HG03103 (cell line): ENCODE data around the gene MS4A13.
"Not testable (repeated sequence)": the region's sequence is repeated elsewhere in the genome, so short reads cannot be mapped to it uniquely, and the experiment has no call there.

ENCODE experiments used
- ATAC-seq: cut with Tn5 transposase; IDR thresholded peaks from one replicate; pipeline ENCODE4 v1.9.1; 2021; ENCODE audit warnings: low read depth; ENCODE audit not compliant: unreplicated experiment

Gene MS4A13

DNA sequence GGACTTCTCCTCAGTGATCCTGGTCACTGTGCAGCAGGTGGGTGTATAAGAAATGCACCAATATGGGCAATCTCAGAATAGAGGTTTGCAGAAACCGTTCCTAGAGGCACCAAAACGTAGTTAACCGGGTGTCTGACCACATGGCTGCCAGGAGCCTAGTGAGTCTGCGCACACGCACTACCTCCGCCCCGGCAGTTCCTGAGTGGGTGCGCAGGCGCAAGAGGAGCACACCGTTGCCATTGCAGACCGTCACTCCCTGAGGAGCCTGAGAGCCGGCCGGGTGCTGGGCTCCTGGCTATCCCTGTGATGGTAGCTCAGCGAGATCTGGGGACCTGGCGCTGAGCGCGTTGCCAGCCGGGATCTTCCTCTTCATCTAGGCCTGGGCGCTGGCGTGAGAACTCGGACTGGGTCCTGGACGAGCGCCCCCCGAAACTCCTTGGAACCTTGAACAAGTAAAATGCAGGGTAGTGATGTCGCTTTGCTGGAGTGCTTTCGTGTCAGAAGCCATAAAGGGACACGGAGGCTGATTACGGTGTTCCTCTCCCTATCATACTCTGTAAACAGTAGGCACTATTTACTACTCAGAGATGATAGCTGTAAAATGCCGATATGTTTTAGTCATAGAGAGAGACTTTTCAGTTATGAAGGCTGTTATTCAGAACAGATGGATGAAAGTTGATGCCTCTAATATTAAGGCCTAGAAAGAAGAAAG lies at the start of gene MS4A13:
Gene MS4A13, plus strand, starts transcription at position 249 of the 712 bp plus-strand sequence. CDS start 2,692 bp downstream, outside the sequence.
- no peak for ATAC-seq

- no peak for ATAC-seq
Observed at GRCh38 chr11:60468829-60469228, 46.4 kb upstream of the MS4A13 start.

DNA sequence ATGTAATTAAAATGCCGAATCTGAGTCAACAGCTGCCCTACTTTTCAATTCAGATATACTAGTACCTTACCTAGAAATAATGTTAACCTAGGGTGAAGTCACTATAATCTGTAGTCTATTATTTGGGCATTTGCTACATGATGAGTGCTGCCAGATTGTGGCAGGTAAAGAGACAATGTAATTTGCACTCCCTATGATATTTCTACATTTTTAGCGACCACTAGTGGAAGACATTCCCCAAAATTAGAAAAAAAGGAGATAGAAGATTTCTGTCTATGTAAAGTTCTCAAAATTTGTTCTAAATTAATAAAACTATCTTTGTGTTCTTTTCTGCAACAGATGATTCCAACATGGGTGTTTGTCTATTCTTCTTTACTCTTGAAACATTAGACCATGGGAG lies 45.5 kb upstream of the MS4A13 start:
- no peak for ATAC-seq

- no peak for ATAC-seq
Observed at GRCh38 chr11:60477035-60477445, 38.2 kb upstream of the MS4A13 start.

- ATAC-seq: no peak
Observed at GRCh38 chr11:60482361-60482760, 32.8 kb upstream of the MS4A13 start.

DNA sequence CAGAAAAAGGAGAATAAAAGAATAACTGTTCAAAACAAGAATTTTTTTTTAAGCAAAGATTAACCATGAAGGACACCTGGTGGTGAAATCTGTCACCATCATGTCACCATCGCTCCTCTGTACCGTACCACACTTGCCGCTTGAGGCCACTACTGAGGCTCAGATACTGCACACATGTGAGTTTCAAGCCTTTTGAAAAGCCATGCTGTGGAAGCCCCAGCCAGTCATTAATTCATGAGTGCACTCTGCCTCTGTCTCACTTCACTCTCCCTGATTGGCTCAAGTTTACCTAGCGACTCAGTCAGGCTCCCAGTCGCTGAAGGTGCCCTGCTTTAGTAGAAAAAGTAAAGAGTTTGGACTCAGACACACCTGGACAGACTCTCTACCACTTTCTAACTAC lies 29.2 kb upstream of the MS4A13 start:
- ATAC-seq: peak; percentile 96

GRCh38 chr11:60492488-60493009 lies 22.6 kb upstream of the MS4A13 start, which contains the start of gene MS4A12:
Gene MS4A12, plus strand, starts transcription at chr11:60492778. Its CDS starts 4,541 bp downstream, at chr11:60497319.
- no peak for ATAC-seq

GRCh38 chr11:60493454-60493853 lies 21.7 kb upstream of the MS4A13 start:
- no peak for ATAC-seq

DNA sequence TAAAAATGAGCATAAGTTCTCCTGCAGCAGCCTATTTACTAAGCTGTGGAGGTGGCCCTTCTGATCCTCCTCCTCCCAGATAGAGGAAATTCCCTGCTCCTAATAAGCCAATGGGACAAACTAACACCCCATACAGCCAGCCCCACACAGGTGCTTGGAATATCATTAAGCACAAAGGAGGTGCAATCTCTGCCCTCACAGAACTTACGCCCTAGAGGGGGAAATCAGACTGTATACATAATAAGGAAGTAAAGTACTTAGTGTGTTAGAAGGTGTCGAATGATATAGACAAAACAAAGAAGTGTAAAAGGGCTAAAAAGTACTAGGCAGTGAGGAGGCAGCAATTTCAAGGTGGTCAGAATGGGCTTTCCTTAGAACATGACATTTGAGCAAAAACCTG lies 16.8 kb upstream of the MS4A13 start:
- no peak for ATAC-seq

DNA sequence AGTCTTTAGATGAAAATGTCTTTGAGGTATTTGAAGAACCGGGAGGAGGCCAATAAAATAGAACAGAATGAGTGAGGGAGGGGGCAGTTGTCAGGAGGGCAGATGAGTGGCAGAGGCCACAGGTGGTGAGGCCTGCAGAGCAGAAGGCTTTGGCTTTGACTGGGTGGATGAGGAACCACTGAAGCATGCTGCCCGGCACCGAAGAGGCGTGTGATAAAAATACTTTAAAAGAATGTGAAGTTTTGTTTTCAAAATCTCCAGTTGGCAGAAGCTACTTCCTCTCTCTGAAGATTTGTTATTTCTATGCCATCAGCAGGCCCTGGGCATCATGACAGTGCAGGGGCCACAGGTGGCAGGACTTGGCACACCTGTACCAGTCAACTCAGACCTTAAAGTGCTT lies 16.3 kb upstream of the MS4A13 start:
- no peak for ATAC-seq

DNA sequence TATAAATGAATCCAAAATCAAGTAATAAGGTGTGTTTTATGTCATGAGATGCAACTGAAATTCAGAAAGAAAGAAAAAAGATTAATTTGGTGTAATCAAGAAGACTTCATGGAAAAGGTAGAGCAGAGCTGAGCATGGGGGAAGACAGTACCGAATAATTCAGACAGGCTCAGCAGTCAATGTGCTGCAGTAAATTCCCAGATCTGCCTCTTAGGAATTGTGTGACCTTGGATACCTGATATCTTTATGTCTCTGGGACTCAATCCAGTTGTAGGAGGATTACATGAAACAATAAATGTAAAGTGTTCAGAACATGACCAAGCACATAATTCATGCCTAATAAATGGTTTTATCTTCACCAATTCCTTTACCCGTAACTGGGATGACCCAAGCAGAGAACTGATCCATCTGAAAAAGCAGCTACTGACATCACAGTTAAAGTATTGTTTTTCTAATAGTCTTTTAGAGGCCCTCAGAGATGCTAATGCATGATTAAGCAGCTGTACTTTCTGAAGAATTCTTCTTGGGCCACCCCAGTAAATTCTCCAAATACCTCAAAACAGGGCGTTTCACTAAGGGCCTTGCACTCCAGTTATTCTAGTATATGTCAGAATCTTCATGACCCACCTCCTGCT lies 14.8 kb upstream of the MS4A13 start:
- no peak for ATAC-seq

DNA sequence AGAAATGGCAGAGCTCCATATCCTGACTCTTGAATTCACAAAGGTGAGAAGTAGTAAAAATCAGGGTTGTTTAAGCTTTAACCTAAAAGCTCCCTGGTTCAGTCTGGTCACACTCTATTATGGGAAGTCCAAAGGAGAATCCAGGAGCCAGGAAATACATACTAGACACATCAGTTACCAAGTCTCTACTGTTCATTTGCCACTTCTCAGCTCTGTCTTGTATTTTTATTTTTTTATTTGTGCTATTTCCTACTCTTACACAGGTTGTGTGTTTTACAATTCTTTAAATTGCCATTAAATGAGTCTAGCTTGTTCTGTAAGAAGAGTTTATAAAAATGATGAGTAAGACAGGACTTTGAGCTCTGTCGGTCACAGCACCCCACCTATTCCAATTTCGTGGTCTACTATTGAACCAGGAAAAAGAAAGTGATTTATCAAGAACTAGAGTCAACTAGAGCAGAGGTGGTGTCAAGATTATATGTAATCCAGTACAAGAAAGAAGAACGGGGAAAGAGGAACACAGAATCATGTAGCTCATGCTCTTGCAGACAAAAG lies 12.9 kb upstream of the MS4A13 start:
- ATAC-seq: no peak

GRCh38 chr11:60504219-60504905 lies 10.8 kb upstream of the MS4A13 start:
- no peak for ATAC-seq

DNA sequence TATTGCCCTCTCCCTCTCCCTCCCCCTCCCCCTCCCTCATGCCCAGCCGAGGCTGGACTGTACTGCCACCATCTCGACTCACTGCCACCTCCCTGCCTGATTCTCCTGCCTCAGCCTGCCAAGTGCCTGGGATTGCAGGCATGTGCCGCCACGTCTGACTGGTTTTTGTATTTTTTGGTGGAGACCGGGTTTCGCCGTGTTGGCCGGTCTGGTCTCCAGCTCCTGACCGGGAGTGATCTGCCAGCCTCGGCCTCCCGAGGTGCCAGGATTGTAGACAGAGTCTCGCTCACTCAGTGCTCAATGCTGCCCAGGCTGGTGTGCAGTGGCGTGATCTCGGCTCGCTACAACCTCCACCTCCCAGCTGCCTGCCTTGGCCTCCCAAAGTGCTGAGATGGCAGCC lies 5.6 kb upstream of the MS4A13 start:
- ATAC-seq: not testable (repeated sequence)

GRCh38 chr11:60510209-60510608 lies 5.0 kb upstream of the MS4A13 start:
- ATAC-seq: not testable (repeated sequence)

- no peak for ATAC-seq
Observed at GRCh38 chr11:60511393-60511792, 3.8 kb upstream of the MS4A13 start.

DNA sequence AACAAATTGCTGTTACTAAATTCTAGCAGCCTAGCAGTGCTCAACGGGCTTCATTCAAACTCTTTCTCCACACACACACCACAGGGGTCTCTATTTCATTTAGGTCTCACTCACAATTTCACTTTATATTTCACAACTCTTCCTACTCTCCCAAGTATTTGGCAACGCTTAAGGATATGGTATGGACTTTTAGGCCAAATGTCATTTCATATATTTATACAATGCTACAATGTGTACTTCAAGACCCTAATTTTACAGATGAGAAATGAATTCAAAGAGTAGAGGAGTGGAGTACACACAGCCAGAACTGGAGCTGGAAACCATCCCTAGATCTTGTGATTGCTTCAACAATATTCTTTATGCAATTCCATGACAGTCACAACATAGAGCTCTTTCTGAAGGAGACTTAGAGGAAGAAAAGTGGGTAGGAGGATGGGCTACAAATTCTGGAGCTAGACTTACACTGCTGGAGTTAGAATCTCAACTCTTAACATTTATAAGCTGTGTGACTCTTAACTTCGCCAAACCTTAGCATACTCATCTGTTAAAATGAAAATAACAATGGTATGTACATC lies 2.5 kb upstream of the MS4A13 start:
- ATAC-seq: no peak

- ATAC-seq: no peak
Observed at GRCh38 chr11:60513496-60514460, 1.4 kb upstream of the MS4A13 start.

- ATAC-seq: no peak
Observed at GRCh38 chr11:60528465-60528864, 13.3 kb downstream of the MS4A13 start.

DNA sequence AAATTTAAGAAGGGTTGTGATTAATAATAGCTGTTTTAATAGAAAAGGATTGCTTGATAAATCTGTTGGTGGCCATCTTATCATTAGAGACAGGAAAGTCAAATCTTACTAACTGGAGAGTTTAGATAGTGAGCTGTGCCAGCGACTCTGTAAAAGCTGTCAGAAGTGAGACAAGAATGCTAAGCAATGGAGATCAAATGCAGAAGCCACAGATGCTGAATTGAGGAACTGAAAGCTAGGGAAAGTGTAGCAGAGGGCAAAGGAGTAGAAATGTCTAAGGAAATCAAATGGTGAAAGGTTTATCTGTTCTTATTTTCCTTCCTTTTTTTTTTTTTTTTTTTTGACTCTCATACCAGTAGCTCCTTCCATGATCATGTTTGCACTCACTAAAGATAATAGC lies 13.7 kb downstream of the MS4A13 start:
- peak; percentile 74 for ATAC-seq
